Measurements from ENCODE around the gene CHRNA3.

DNA sequence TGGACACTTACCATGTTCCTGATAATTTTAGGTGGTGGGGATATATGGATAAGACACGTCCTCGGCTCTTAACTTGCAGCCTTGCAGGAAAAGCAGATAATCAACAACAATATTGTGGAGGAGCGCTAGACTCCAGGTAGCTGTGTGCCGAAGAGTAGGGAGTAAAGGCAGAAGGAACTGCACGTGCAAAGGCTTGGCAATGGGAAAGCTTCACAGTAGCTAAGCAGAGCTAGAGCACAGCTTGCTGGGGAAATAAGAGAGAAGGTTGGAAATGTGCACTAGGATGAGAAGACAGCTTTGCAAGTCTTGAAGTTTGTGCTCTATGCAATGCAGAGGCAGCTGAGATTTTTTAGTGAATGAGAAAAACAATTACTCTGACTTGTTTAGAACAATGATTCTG, 68.2 kb downstream of the CHRNA3 start:
- TF ChIP-seq, protein P1, sequence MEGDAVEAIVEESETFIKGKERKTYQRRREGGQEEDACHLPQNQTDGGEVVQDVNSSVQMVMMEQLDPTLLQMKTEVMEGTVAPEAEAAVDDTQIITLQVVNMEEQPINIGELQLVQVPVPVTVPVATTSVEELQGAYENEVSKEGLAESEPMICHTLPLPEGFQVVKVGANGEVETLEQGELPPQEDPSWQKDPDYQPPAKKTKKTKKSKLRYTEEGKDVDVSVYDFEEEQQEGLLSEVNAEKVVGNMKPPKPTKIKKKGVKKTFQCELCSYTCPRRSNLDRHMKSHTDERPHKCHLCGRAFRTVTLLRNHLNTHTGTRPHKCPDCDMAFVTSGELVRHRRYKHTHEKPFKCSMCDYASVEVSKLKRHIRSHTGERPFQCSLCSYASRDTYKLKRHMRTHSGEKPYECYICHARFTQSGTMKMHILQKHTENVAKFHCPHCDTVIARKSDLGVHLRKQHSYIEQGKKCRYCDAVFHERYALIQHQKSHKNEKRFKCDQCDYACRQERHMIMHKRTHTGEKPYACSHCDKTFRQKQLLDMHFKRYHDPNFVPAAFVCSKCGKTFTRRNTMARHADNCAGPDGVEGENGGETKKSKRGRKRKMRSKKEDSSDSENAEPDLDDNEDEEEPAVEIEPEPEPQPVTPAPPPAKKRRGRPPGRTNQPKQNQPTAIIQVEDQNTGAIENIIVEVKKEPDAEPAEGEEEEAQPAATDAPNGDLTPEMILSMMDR (IDR thresholded peaks at IDR 0.05): no peak
- TF ChIP-seq POLR2A (IDR thresholded peaks at IDR 0.05): no peak
